Measurements from ENCODE around the gene HTR2A. TPM values are rescaled to one million over a fixed set of nuclear protein-coding genes. Genes with fewer than 3 reads are reported as not detected.

The HTR2A gene
- polyA plus RNA-seq, 1 experiment, result 0.02 TPM

DNA sequence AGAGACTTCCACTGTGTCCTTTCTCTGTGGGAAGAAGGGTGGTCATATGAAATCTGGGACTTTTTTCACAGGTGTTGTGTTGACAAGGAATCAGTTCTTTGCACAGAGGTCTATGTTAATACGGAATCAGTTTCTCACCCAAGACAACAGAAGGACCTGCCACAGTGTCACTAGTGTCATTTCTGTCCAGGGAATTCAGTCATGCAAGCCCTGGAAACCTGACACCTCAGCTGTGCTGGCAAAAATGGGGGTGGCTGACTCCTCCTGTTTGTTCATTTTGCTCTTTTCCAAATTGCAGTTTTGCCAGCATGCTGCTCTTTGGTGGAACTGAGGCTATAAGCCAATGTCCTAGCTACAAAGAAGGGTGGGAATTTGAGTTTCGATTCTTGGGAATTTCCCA lies 50.1 kb downstream of the HTR2A start:
- ChIA-PET POLR2A (no interaction called here), CTCF (interaction anchor here (1.0 kb wide), 1 partner anchor 48 kb away, joined by 3 read pairs; no protein-coding TSS in a partner anchor)
- H3K4me3 ChIP-seq (ENCODE audit: low read depth, low read length), result no peak overlapping the region
- no peaks in the 10 kb centered on the region for H3K9me3 ChIP-seq (ENCODE audit: control insufficient read depth, insufficient read depth, low read length)
- DNase-seq (ENCODE audit: low read depth, low spot score), result no peak
- TF ChIP-seq, protein P1, sequence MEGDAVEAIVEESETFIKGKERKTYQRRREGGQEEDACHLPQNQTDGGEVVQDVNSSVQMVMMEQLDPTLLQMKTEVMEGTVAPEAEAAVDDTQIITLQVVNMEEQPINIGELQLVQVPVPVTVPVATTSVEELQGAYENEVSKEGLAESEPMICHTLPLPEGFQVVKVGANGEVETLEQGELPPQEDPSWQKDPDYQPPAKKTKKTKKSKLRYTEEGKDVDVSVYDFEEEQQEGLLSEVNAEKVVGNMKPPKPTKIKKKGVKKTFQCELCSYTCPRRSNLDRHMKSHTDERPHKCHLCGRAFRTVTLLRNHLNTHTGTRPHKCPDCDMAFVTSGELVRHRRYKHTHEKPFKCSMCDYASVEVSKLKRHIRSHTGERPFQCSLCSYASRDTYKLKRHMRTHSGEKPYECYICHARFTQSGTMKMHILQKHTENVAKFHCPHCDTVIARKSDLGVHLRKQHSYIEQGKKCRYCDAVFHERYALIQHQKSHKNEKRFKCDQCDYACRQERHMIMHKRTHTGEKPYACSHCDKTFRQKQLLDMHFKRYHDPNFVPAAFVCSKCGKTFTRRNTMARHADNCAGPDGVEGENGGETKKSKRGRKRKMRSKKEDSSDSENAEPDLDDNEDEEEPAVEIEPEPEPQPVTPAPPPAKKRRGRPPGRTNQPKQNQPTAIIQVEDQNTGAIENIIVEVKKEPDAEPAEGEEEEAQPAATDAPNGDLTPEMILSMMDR (IDR thresholded peaks at IDR 0.05; ENCODE audit: low read depth, low read length), result no peak
- H3K27me3 ChIP-seq (ENCODE audit: control insufficient read depth, insufficient read depth, low read length), result peaks cover 16% of the 10 kb centered on the region
- no peak overlapping the region for H3K27ac ChIP-seq (ENCODE audit: low read depth, low read length)

DNA sequence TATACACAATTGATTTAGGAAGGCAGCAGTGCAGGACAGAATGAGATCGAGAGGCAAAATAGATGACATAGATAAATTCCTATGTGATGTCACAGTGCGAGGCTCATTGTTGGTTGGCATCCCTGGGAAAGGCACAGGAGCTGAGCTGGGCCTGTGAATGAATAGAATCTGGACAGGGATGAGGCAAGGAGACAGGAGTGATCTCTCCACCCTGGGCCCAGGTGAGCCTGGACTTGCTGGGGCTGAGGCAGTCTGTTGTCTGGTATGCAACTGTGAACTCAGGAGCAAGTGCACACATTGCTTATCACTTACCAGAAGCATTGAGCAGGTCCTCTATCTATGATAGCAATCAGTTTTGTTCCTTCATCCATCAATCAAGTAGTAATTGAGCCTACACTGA lies 51.7 kb downstream of the HTR2A start:
- H3K27ac ChIP-seq (ENCODE audit: low read depth, low read length), result no peak overlapping the region
- TF ChIP-seq, protein P1 (IDR thresholded peaks at IDR 0.05; ENCODE audit: low read depth, low read length), result no peak
- peaks cover 16% of the 10 kb centered on the region for H3K27me3 ChIP-seq (ENCODE audit: control insufficient read depth, insufficient read depth, low read length)
- DNase-seq (ENCODE audit: low read depth, low spot score), result no peak
- H3K4me3 ChIP-seq (ENCODE audit: low read depth, low read length), result no peak overlapping the region
- POLR2A ChIA-PET, result no interaction called here
- CTCF ChIA-PET, result interaction anchor here (1.6 kb wide), 1 partner anchor 49 kb away, joined by 6 read pairs; no protein-coding TSS in a partner anchor
- H3K9me3 ChIP-seq (ENCODE audit: control insufficient read depth, insufficient read depth, low read length), result no peaks in the 10 kb centered on the region

DNA sequence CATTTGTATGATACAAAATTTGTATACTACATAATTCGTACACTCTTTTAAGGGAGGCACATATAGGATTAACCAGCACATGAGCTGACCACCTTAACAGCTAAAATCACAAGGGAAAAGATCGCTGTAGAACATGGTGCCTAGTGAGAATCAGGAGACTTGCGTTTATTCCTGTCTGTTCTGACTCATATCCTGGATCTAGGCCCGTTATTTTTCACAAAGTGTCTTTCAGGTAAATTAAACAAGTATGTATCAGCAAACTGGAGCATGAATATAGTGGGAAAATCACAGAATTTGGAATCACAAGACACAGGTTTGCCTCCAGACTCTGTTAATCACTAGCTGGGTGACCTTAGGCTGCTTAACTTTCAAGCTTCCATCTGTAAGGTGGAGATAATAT lies 52.4 kb downstream of the HTR2A start:
- Histone ChIP-seq H3K27me3 (ENCODE audit: control insufficient read depth, insufficient read depth, low read length) (peaks cover 13% of the 10 kb centered on the region), H3K9me3 (ENCODE audit: control insufficient read depth, insufficient read depth, low read length) (no peaks in the 10 kb centered on the region), H3K4me3 (ENCODE audit: low read depth, low read length) (no peak overlapping the region), H3K27ac (ENCODE audit: low read depth, low read length) (no peak overlapping the region)
- ChIA-PET CTCF (interaction anchor here (1.6 kb wide), 1 partner anchor 50 kb away, joined by 6 read pairs; no protein-coding TSS in a partner anchor), POLR2A (no interaction called here)
- TF ChIP-seq, protein P1 (IDR thresholded peaks at IDR 0.05; ENCODE audit: low read depth, low read length), result no peak
- no peak for DNase-seq (ENCODE audit: low read depth, low spot score)

DNA sequence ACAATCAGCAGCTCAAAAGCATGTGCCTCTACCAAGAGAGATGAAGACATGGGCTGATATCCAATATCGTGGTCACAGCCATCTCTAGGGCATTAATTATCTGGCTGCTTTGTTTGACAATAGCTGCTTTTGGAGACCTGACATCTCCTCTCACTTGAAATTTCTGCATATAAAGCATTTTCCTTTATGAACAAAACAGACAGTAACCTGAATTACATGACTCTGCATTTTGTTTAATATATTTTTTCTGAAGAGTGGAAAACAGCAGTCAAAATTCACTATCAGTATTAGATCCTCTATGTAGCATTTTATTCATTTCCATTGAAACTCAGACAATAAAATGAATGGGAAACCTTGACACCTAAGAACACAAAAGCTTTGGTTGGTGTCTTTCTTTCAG lies 57.5 kb downstream of the HTR2A start:
- no peak for DNase-seq (ENCODE audit: low read depth, low spot score)
- H3K27me3 ChIP-seq (ENCODE audit: control insufficient read depth, insufficient read depth, low read length), result peaks cover 12% of the 10 kb centered on the region
- TF ChIP-seq, protein P1 (IDR thresholded peaks at IDR 0.05; ENCODE audit: low read depth, low read length), result no peak
- ChIA-PET CTCF (interaction anchor here (1.2 kb wide), 1 partner anchor 934 kb away, joined by 3 read pairs; no protein-coding TSS in a partner anchor), POLR2A (interaction anchor here (0.6 kb wide), 1 partner anchor 18 kb away, joined by 4 read pairs; no protein-coding TSS in a partner anchor)
- H3K9me3 ChIP-seq (ENCODE audit: control insufficient read depth, insufficient read depth, low read length), result no peaks in the 10 kb centered on the region
- no peak overlapping the region for H3K4me3 ChIP-seq (ENCODE audit: low read depth, low read length)
- H3K27ac ChIP-seq (ENCODE audit: low read depth, low read length), result no peak overlapping the region

DNA sequence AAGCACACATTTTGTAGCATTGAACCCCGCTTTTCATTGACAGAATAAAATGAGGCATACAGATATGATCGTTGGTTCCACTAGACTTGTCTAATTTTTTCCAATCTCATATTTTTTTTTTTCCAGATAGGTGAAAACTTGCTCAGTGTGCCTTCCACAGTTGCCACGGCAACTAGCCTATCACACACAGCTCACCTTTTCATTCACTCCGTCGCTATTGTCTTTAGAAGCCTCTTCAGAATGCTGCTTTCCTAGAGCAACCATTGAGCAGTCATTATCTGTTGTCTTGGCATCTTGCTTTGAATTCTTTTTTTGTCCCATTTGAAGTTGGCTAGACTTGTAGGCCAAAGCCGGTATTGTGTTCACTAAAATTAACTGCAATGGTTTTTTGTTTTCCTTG lies 62.2 kb downstream of the HTR2A start:
- H3K27me3 ChIP-seq (ENCODE audit: control insufficient read depth, insufficient read depth, low read length), result peaks cover 5% of the 10 kb centered on the region
- no peak overlapping the region for H3K27ac ChIP-seq (ENCODE audit: low read depth, low read length)
- POLR2A ChIA-PET, result no interaction called here
- no peak for DNase-seq (ENCODE audit: low read depth, low spot score)
- CTCF ChIA-PET, result interaction anchor here (0.6 kb wide), 1 partner anchor 961 kb away, joined by 4 read pairs; no protein-coding TSS in a partner anchor
- H3K9me3 ChIP-seq (ENCODE audit: control insufficient read depth, insufficient read depth, low read length), result no peaks in the 10 kb centered on the region
- H3K4me3 ChIP-seq (ENCODE audit: low read depth, low read length), result no peak overlapping the region
- TF ChIP-seq, protein P1 (IDR thresholded peaks at IDR 0.05; ENCODE audit: low read depth, low read length), result no peak
